SK-N-SH (cell line): Measurements from ENCODE around the gene C22orf31. TPM values are rescaled to one million over a fixed set of nuclear protein-coding genes. Genes with fewer than 3 reads are reported as not detected.

Source experiments
- CTCF ChIA-PET: fragments of 300-600, 350-600 bp; formaldehyde crosslinking; extraction: SDS; loops from one replicate; lab custom pipeline; 2021; lab: Yijun Ruan, JAX
- POLR2A ChIA-PET: fragments of 350-600 bp; sonication (Branson Sonifier 250); formaldehyde crosslinking; extraction: SDS; loops from one replicate; lab custom pipeline; 2020; ENCODE audit warnings: antibody characterized with exemption, inconsistent platforms; lab: Yijun Ruan, JAX
- DNase-seq: peaks from one replicate; pipeline ENCODE4 v3.0.0; 2012
- H2AFZ ChIP-seq: fragments of 200-600 bp; sonication (generic); 2 replicates; pipeline ENCODE4 v1.8.1; 2016; ENCODE audit warnings: antibody characterized with exemption, mild to moderate bottlenecking, low read depth
- H3F3A ChIP-seq: fragments of 200-600 bp; sonication (generic); replicated peaks from 2 replicates; pipeline ENCODE3; 2016; ENCODE audit warnings: antibody characterized with exemption, mild to moderate bottlenecking; ENCODE audit not compliant: insufficient read depth
- H3K27ac ChIP-seq, 2 experiments: fragments of 200-500 bp in 1 of 2; fragments of 200-600 bp in 1 of 2; sonication (Bioruptor generic) in 1 of 2; sonication (generic), shearing (Covaris generic) in 1 of 2; 2 replicates each; pipeline versions ENCODE4 v1.5.1 to v1.6.1; 2014 to 2016; ENCODE audit warnings: low read depth in 2 of 2, inconsistent platforms in 1 of 2, low read length in 1 of 2, mild to moderate bottlenecking in 1 of 2, mixed read lengths in 1 of 2
- H3K27me3 ChIP-seq: fragments of 200-600 bp; sonication (generic), shearing (Covaris generic); 2 replicates; pipeline ENCODE4 v1.6.1; 2016; ENCODE audit warnings: mixed run types; ENCODE audit not compliant: insufficient read depth
- H3K36me3 ChIP-seq, 2 experiments: fragments of 200-500 bp in 1 of 2; fragments of 200-600 bp in 1 of 2; sonication (Bioruptor generic) in 1 of 2; sonication (generic) in 1 of 2; replicated peaks in 1 of 2; 2 replicates each; pipeline versions ENCODE3 to v1.5.1; 2014 to 2016; ENCODE audit warnings: low read length in 1 of 2, mild to moderate bottlenecking in 1 of 2; ENCODE audit not compliant: insufficient read depth in 2 of 2, control insufficient read depth in 1 of 2
- H3K4me1 ChIP-seq, 2 experiments: fragments of 200-500 bp in 1 of 2; fragments of 200-600 bp in 1 of 2; sonication (Bioruptor generic) in 1 of 2; sonication (generic), shearing (Covaris generic) in 1 of 2; 2 replicates each; pipeline versions ENCODE4 v1.5.1 to v1.6.1; 2014 to 2016; ENCODE audit warnings: low read depth in 1 of 2, low read length in 1 of 2, mixed run types in 1 of 2; ENCODE audit not compliant: insufficient read depth in 2 of 2, control insufficient read depth in 1 of 2
- H3K4me2 ChIP-seq: fragments of 200-600 bp; sonication (generic), shearing (Covaris generic); 2 replicates; pipeline ENCODE4 v1.6.1; 2017; ENCODE audit warnings: mixed run types
- H3K4me3 ChIP-seq, 2 experiments: fragments of 200-500 bp in 1 of 2; fragments of 200-600 bp in 1 of 2; sonication (Bioruptor generic) in 1 of 2; sonication (generic), shearing (Covaris generic) in 1 of 2; 2 replicates each; pipeline versions ENCODE4 v1.5.1 to v1.8.1; 2014 to 2016; ENCODE audit warnings: low read depth in 2 of 2, inconsistent platforms in 1 of 2, low read length in 1 of 2, mild to moderate bottlenecking in 1 of 2, mixed read lengths in 1 of 2, moderate library complexity in 1 of 2
- H3K79me2 ChIP-seq: fragments of 200-600 bp; sonication (generic); 2 replicates; pipeline ENCODE4 v1.8.1; 2017; ENCODE audit warnings: mild to moderate bottlenecking; ENCODE audit not compliant: insufficient read depth
- H3K9ac ChIP-seq: fragments of 200-600 bp; sonication (generic); 2 replicates; pipeline ENCODE4 v1.6.1; 2017; ENCODE audit warnings: mixed run types
- H3K9me2 ChIP-seq: fragments of 200-600 bp; sonication (generic); 2 replicates; pipeline ENCODE4 v1.6.1; 2017; ENCODE audit warnings: mixed run types
- H3K9me3 ChIP-seq: fragments of 200-600 bp; sonication (generic); 2 replicates; pipeline ENCODE4 v1.6.1; 2017; ENCODE audit warnings: mixed run types, mild to moderate bottlenecking, moderate library complexity
- H4K20me1 ChIP-seq: fragments of 200-600 bp; sonication (generic); 2 replicates; pipeline ENCODE4 v1.6.1; 2017; ENCODE audit warnings: mild to moderate bottlenecking, mixed run types; ENCODE audit not compliant: insufficient read depth
- CHD2 ChIP-seq: fragments of 150-350 bp; IDR thresholded peaks from 2 replicates; pipeline ENCODE4 v1.6.1; 2018; ENCODE audit warnings: low read length; ENCODE audit not compliant: partially characterized antibody
- ELF1 ChIP-seq: IDR thresholded peaks from 2 replicates; pipeline ENCODE4 v1.4.0; 2012
- EZH2phosphoT487 ChIP-seq: fragments of 200-600 bp; sonication (generic); IDR thresholded peaks from 2 replicates; pipeline ENCODE4 v1.6.1; 2017; ENCODE audit warnings: low read depth, mixed run types, mild to moderate bottlenecking, antibody characterized with exemption, moderate library complexity, borderline replicate concordance
- FOSL2 ChIP-seq: IDR thresholded peaks from 2 replicates; pipeline ENCODE4 v1.4.0; 2012; ENCODE audit warnings: low read depth, mild to moderate bottlenecking, moderate library complexity, borderline replicate concordance
- FOXJ3 ChIP-seq: sonication (generic); formaldehyde crosslinking; IDR thresholded peaks from 2 replicates; pipeline ENCODE4 v1.5.1; 2020; ENCODE audit warnings: mild to moderate bottlenecking, missing genetic modification reagents
- GABPA ChIP-seq: IDR thresholded peaks from 2 replicates; pipeline ENCODE4 v1.4.0; 2012; ENCODE audit warnings: low read depth, mild to moderate bottlenecking
- IRF3 ChIP-seq: fragments of 150-350 bp; IDR thresholded peaks from 2 replicates; pipeline ENCODE4 v1.6.1; 2016; ENCODE audit warnings: mild to moderate bottlenecking, low read depth, low read length
- JUND ChIP-seq: IDR thresholded peaks from 2 replicates; pipeline ENCODE4 v1.4.0; 2012
- NFIC ChIP-seq: IDR thresholded peaks from 2 replicates; pipeline ENCODE4 v1.4.0; 2012; ENCODE audit warnings: borderline replicate concordance
- POLR2AphosphoS5 ChIP-seq: IDR thresholded peaks from 2 replicates; pipeline ENCODE4 v1.6.1; 2012; ENCODE audit warnings: low read depth, low read length
- RAD21 ChIP-seq: IDR thresholded peaks from 2 replicates; pipeline ENCODE4 v1.6.1; 2012; ENCODE audit warnings: mild to moderate bottlenecking, low read length
- RCOR1 ChIP-seq: fragments of 150-350 bp; IDR thresholded peaks from 2 replicates; pipeline ENCODE4 v1.6.1; 2017; ENCODE audit warnings: antibody characterized with exemption, low read length
- RFX5 ChIP-seq: IDR thresholded peaks from 2 replicates; pipeline ENCODE4 v1.6.1; 2012; ENCODE audit warnings: mild to moderate bottlenecking, improper control_type of control experiment, low read length
- RXRA ChIP-seq: IDR thresholded peaks from 2 replicates; pipeline ENCODE4 v1.4.0; 2012; ENCODE audit warnings: low read depth, mild to moderate bottlenecking, borderline replicate concordance
- TAF1 ChIP-seq: IDR thresholded peaks from 2 replicates; pipeline ENCODE4 v1.6.1; 2012; ENCODE audit warnings: low read depth, mild to moderate bottlenecking, low read length, moderate library complexity, borderline replicate concordance
- USF1 ChIP-seq: IDR thresholded peaks from 2 replicates; pipeline ENCODE4 v1.4.0; 2012; ENCODE audit warnings: low read depth, borderline replicate concordance
- YY1 ChIP-seq: IDR thresholded peaks from 2 replicates; pipeline ENCODE4 v1.4.0; 2012; ENCODE audit warnings: low read depth, mild to moderate bottlenecking
- WGBS: methylation state at CpG from one replicate; pipeline ENCODE4 v1.1.6; 2017; ENCODE audit warnings: low lambda C conversion rate; 5-methylcytosine and 5-hydroxymethylcytosine counted together
- polyA plus RNA-seq, 3 experiments: library from polyadenylated mRNA; depleted of rRNA; stranded (reverse); fragments of >200 nt; gene quantifications; 2 replicates each; pipeline ENCODE4 v1.2.3, GENCODE V29; 2012
- TF ChIP-seq, protein P1 (sequence below): IDR thresholded peaks from 2 replicates; pipeline ENCODE4 v1.6.1; 2012; ENCODE audit warnings: mild to moderate bottlenecking, low read depth, low read length, moderate library complexity

Gene C22orf31
- polyA plus RNA-seq, 1 of the 3 experiments (the other 2 are of a cell fraction): not detected

GRCh38 chr22:29039148-29039547 is 22.5 kb downstream of the C22orf31 start:
- no peaks in the 10 kb centered on the region for H3K27me3 ChIP-seq
- no peak for DNase-seq
- no peak overlapping the region for H3K4me2 ChIP-seq
- CTCF ChIA-PET: interaction anchor here (0.9 to 6.5 kb wide), 11 partner anchors 10 to 438 kb away, joined by 3 to 100 read pairs (median 15); no protein-coding TSS in a partner anchor
- H3K9me3 ChIP-seq: no peaks in the 10 kb centered on the region
- H2AFZ ChIP-seq: no peak overlapping the region
- WGBS: 90% methylated on average over 9 of the region's 9 CpGs
- no peaks in the 10 kb centered on the region for H4K20me1 ChIP-seq
- H3K36me3 ChIP-seq: no peaks in the 10 kb centered on the region
- peaks cover 13% of the 10 kb centered on the region; the same call in 1 of the 2 replicates for H3K79me2 ChIP-seq
- H3K4me3 ChIP-seq: no peak overlapping the region
- H3K27ac ChIP-seq: no peak overlapping the region
- H3K9me2 ChIP-seq: no peaks in the 10 kb centered on the region
- no peak for TF ChIP-seq RFX5
- TF ChIP-seq CHD2: no peak
- TF ChIP-seq RCOR1: no peak
- no peak for TF ChIP-seq YY1
- TF ChIP-seq JUND: no peak
- no peak for TF ChIP-seq ELF1
- TF ChIP-seq EZH2phosphoT487: no peak
- TF ChIP-seq USF1: no peak
- no peak for TF ChIP-seq GABPA
- TF ChIP-seq POLR2AphosphoS5: no peak
- TF ChIP-seq RXRA: no peak
- no peak for TF ChIP-seq RAD21
- TF ChIP-seq FOSL2: no peak
- TF ChIP-seq TAF1: no peak
- TF ChIP-seq NFIC: no peak
- TF ChIP-seq, protein P1, sequence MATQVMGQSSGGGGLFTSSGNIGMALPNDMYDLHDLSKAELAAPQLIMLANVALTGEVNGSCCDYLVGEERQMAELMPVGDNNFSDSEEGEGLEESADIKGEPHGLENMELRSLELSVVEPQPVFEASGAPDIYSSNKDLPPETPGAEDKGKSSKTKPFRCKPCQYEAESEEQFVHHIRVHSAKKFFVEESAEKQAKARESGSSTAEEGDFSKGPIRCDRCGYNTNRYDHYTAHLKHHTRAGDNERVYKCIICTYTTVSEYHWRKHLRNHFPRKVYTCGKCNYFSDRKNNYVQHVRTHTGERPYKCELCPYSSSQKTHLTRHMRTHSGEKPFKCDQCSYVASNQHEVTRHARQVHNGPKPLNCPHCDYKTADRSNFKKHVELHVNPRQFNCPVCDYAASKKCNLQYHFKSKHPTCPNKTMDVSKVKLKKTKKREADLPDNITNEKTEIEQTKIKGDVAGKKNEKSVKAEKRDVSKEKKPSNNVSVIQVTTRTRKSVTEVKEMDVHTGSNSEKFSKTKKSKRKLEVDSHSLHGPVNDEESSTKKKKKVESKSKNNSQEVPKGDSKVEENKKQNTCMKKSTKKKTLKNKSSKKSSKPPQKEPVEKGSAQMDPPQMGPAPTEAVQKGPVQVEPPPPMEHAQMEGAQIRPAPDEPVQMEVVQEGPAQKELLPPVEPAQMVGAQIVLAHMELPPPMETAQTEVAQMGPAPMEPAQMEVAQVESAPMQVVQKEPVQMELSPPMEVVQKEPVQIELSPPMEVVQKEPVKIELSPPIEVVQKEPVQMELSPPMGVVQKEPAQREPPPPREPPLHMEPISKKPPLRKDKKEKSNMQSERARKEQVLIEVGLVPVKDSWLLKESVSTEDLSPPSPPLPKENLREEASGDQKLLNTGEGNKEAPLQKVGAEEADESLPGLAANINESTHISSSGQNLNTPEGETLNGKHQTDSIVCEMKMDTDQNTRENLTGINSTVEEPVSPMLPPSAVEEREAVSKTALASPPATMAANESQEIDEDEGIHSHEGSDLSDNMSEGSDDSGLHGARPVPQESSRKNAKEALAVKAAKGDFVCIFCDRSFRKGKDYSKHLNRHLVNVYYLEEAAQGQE: no peak
- no peak for TF ChIP-seq FOXJ3 (CRISPR knock-in tag)
- TF ChIP-seq IRF3: no peak
- H3K9ac ChIP-seq: no peak overlapping the region
- H3K4me1 ChIP-seq: peaks cover 0 to 17% of the 10 kb centered on the region in 2 experiments; a peak in 3 of 4 replicates
- POLR2A ChIA-PET: interaction anchor here (0.7 to 1.0 kb wide), 2 partner anchors 156 to 363 kb away, joined by 3 to 4 read pairs; partner anchors contain the start of gene ZNRF3
- peaks cover 17% of the 10 kb centered on the region for H3F3A ChIP-seq
